Adipose tissue (tissue), 3 donors: Measurements from ENCODE around the gene SEC14L3. TPM values are rescaled to one million over a fixed set of nuclear protein-coding genes. Genes with fewer than 3 reads are reported as not detected.

Experiments
- H3K27ac ChIP-seq: one replicate; pipeline ENCODE4 v1.5.1; 2013; ENCODE audit warnings: low read depth, low read length
- WGBS, 3 donors: extraction: QIAGEN DNeasy Blood & Tissue Kit; methylation state at CpG; one replicate each; pipeline ENCODE4 v1.1.7; 2013; 5-methylcytosine and 5-hydroxymethylcytosine counted together
- polyA plus RNA-seq, 3 donors: library from polyadenylated mRNA; stranded (reverse); fragments of 200-250 nt; gene quantifications; one replicate each; pipeline ENCODE4 v1.2.3, GENCODE V29; 2013
- donor health status: healthy with polysubstance abuse.
- donor health status: Bipolar disorder and iron deficiency.
- donor health status: healthy.

SEC14L3 gene
- polyA plus RNA-seq, 3 donors: not detected

- H3K27ac ChIP-seq: no peak overlapping the region
- 73 to 100% (median 100%) methylated on average over 1 of the region's 1 CpG for WGBS, 3 donors
These were observed 43.9 kb downstream of the SEC14L3 start for GRCh38 chr22:30427871-30428270.

DNA sequence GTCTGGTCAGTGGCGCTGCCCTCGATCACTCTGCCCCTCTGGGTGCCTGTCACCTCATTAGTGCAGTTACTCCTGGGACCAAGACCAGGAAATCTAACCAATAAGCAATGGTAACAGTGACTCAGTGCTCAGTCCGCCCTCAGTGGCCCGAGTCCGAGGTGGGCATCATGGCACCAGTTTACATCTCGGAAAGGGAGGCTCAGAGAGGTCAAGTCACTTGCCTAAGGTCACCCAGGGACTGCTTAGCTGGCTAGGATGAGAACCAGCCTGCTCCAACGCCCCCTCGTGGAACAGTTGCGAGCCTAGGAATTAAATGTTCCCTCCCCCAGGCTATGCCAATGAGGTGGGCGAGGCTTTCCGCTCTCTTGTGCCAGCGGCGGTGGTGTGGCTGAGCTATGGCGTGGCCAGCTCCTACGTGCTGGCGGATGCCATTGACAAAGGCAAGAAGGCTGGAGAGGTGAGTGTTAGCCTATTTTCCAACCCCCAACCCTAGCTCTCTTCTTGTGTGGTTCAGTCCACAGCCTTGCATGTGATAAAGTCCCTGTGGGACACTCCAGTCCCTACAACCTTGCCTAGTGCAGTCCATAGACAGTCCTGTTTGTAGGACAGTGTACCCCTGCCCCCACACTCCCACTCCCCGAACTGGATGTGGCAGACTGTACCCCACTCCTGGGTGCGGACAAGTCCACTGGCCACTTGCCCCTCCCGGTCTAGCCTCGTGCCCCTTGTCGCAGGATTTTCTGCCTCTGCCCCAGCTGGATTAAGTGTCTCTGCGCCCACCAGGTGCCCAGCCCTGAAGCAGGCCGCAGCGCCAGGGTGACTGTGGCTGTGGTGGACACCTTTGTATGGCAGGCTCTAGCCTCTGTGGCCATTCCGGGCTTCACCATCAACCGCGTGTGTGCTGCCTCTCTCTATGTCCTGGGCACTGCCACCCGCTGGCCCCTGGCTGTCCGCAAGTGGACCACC, 45.1 kb downstream of the SEC14L3 start:
- no peak overlapping the region for H3K27ac ChIP-seq
- WGBS, 3 donors: 51 to 59% (median 57%) methylated on average over 29 of the region's 29 CpGs

DNA sequence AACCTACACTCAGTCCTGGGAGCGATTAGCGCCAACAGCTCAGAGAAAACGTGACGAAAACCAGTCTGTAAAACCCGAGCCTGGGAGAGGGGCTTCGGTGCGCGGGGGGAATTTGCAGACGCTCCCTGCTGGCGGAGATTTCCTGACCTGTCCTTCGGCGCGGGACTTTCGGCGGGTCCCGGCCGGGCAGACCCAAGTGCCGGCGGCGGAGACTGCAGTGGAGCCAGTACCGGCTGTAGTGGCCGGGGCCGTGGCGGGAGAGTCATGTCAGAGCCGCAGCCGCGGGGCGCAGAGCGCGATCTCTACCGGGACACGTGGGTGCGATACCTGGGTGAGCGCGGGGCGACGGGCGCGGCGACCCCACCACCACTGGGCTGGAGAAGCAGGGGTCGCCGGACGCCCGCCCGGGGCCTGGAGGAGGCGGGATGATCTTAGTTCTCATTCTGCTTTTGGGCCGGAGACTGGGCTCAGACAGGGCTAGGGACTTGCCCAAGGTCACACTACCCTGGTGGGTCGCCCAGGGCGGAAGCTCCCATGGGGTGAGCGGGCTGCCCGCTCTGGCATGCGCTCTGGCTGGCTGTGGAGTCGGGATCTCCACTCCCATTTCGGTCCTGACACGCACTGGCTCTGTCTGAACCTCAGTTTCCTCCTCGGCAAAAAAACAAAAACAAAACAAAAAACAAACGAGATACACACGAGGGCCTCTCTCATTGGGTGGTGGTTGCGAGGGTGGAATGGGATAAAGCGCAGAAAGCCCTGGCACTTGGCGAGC, 46.0 kb downstream of the SEC14L3 start, which contains the start of gene MTFP1:
Gene MTFP1, plus strand, starts transcription at position 153 of the 772 bp plus-strand sequence. Its CDS starts 112 bp downstream, at position 265.
- 0 to 2% (median 2%) methylated on average over 55 to 61 of the region's 61 CpGs for WGBS, 3 donors
- H3K27ac ChIP-seq: peak within 1 kb of the TSS; percentile 19

GRCh38 chr22:30425327-30425615, 46.5 kb downstream of the SEC14L3 start:
- 2 to 11% (median 9%) methylated on average over 9 of the region's 9 CpGs for WGBS, 3 donors
- H3K27ac ChIP-seq: no peak overlapping the region

DNA sequence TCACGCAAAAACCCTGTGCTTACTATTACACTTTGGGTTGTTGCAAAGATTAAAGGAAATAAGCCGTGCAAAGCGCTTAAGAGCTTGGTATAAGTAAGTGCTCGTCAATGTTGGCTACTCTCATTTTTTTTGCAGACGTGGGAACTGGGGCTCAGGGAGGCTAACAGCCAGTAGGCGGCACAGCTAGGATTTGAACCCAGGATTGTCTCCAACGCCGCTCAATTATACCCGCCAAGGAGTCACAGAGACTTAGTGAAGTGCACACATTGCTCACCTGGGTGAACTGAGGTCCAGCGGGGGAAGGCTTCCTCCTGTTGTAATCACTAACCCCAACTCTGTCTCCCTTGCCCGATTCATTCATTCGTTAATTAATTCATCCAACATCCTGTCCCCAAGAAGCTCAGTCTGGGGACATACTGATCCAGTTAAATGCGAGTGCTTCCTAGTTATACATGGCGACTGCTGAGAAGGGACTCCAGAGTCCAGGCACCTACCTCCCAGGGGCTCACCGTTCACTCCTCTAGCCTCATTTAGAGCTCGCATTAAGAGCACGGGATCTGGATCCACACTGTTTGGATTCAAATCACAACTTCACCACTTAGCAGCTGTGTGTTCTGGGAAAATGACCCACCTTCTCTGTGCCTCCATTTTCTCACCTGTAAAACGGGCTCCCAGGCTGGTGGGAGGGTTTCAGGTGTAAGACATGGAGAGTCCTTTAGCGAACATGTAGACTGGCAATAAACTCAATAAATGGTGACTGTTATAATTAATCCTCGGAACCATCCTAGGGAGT, 47.1 kb downstream of the SEC14L3 start:
- 42 to 48% (median 43%) methylated on average over 20 of the region's 20 CpGs for WGBS, 3 donors
- no peak overlapping the region for H3K27ac ChIP-seq

GRCh38 chr22:30423959-30424533, 47.8 kb downstream of the SEC14L3 start:
- 2 to 3% (median 2%) methylated on average over 31 of the region's 31 CpGs for WGBS, 3 donors
- peak overlapping the region; percentile 90 for H3K27ac ChIP-seq

GRCh38 chr22:30423301-30423958, 48.4 kb downstream of the SEC14L3 start:
- peak overlapping the region; percentile 90 for H3K27ac ChIP-seq
- 0% methylated on average over 45 of the region's 45 CpGs for WGBS, 3 donors

DNA sequence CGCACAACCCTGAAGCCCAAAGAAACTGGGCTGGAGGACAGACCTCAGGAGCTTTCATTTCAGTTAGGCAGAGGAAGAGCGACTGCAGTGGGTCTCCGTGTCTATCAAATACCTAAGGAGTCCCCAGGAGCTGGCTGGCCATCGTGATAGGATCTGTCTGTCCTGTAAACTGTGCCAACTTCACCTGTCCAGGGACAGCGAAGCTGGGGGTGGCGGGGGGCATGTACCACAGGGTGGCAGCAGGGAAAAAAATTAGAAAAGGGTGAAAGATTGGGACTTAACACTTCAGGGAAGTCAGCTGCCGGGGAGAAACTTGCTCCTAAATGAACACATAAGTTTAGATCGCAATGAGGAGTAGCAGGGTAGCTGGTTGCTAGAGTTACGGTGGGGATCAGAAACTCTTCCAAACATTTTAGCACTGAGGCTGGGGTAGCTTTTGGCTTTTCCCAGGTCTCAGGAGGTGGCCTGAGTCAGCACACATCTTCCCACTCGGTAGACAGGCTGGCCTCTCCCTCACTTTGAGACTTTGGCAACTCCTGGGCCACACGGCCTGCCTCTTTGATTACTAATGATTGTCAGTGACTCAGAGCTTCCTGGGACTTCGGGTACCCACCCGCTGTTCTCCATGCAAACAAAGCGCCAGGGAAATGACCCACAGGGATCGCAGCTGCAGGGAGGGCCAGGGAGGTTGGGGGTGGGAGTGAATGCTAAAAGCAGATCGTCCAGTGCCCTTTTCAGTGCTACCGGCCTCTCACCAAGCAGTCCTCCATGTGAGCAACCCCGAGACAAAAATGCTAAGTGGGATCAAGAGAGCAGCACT, 49.1 kb downstream of the SEC14L3 start:
- H3K27ac ChIP-seq: no peak overlapping the region
- WGBS, 3 donors: 29 to 42% (median 37%) methylated on average over 18 of the region's 18 CpGs

GRCh38 chr22:30421695-30422480, 49.9 kb downstream of the SEC14L3 start:
- H3K27ac ChIP-seq: no peak overlapping the region
- WGBS, 3 donors: 55 to 80% (median 79%) methylated on average over 8 of the region's 8 CpGs

DNA sequence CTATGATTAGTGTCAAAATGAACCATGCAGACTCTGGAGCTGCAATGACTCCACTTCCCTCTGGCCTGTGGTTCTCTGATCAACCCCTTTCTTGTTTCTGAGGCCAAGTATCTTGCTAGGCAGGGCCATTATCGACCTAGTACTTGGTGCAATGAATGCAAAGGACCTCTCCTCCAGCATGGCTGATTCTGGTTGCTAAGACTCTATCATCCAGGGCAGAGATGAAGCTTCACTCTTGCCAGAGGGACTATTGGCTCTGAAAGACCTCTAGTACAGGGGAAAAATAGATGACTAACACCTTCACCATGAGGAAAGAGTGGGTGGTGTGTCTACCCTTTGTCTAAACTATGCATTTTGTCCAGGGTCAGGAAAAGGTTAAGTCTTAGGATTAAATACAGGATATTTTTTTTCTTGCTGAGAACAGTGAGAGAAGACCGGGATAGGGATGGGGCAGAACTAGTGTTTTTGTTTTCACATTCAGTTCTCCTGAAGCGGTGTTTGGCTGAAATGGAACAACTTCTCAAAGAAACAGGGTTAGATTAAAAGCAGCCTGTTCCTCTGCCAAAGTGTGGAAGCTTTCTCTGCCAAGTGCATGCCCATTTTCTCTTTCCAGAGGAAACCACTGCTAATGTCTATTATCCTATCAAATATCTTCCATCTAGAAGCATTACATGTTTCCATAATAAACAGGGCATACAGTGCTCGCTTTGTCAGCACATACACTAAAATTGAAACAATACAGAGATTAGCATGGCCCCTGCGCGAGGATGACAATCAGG, 51.3 kb downstream of the SEC14L3 start:
- WGBS, 3 donors: 74 to 77% (median 75%) methylated on average over 6 of the region's 6 CpGs
- no peak overlapping the region for H3K27ac ChIP-seq

- WGBS, 3 donors: 41 to 80% (median 63%) methylated on average over 1 of the region's 1 CpG
These were observed 55.0 kb downstream of the SEC14L3 start for GRCh38 chr22:30416837-30417236.

DNA sequence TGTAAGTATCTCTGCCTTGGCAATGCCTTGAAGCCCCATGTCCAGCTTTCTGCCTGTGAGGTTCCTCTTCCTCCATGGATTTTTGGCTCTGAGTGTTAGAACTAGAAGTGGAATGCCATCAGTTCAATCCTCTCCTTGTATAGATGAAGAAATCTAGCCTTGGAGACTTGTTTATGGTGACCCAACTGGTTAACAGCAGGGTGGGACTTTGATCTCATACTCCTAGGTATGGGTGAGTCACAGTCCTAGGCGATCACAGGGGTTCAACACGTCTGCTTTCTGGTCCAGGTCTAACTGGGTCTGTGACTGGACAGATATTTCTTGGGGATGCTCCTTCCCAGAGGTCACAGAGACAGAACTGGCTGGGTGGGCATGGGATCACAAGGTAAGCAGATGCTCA, 55.4 kb downstream of the SEC14L3 start:
- 61 to 83% (median 74%) methylated on average over 2 of the region's 2 CpGs for WGBS, 3 donors
- H3K27ac ChIP-seq: no peak overlapping the region

More at GRCh38 chr22:30416837-30417236, 55.0 kb downstream of the SEC14L3 start:
- no peak overlapping the region for H3K27ac ChIP-seq

GRCh38 chr22:30414525-30415047, 57.2 kb downstream of the SEC14L3 start:
- 80 to 91% (median 84%) methylated on average over 4 of the region's 4 CpGs for WGBS, 3 donors
- no peak overlapping the region for H3K27ac ChIP-seq

DNA sequence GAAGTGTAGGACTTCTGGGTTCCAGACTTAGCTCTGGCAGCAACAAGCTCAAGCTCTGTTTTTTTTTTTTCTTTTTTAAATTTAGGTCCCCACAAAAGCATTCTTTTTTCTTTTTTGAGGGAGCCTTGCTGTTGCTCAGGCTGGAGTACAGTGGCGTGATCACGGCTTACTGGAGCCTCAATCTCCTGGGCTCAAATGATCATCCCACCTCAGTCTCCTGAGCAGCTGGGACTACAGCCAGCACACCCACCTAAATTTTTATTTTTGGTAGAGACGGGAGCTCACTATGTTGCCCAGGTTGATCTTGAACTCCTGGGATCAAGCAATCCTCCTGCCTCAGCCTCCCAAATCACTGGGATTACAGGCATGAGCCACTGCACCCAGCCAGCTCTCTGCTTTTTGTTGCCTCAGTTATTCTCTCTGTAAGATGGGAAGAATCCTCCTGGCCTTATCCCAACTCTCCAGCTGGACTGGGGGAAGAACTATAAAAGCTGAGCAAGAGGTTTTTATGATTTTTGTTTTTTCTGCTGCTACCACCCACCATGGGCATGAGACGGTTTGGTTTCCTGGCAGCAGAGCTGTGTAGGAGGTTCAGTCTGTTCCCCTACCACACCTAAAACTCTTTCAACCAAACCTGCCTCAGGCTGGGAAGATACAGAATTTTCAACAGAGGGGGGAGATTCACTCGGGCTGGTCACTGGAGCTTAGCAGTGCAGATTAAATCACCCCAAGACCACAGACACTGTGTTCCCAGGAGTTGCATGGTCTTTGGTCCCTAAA, 57.9 kb downstream of the SEC14L3 start:
- no peak overlapping the region for H3K27ac ChIP-seq
- WGBS, 3 donors: 75 to 95% (median 84%) methylated on average over 5 of the region's 5 CpGs

DNA sequence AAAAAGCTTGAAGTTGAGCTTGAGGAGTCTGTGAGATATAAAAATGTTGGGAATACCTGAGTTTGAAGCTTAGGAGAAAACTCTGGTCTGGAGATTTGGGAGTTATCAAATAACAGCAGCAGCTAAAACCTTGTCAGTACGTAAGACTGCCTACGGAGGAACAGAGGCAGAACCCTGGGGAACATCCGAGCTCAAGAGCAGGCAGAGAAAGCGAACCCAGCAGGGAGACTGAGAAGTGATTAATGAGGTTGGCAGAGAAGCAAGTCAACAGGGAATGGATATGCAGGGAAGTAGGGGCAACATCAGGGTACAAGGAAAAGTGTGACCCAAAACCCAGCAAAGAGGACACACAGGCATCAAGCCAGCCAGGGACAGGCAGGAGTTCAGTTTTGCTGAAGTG, 58.8 kb downstream of the SEC14L3 start:
- 81 to 94% (median 85%) methylated on average over 4 of the region's 4 CpGs for WGBS, 3 donors
- H3K27ac ChIP-seq: no peak overlapping the region
